NCI-H2227 (cell line): ENCODE data around the gene KIAA0930.
"Not testable (repeated sequence)": the region's sequence is repeated elsewhere in the genome, so short reads cannot be mapped to it uniquely, and the experiment has no call there.

Source experiments
- DNase-seq: peaks from one replicate; lab custom pipeline; 2025; ENCODE audit not compliant: unreplicated experiment; lab: John Stamatoyannopoulos, UW

KIAA0930 gene

GRCh38 chr22:45263463-45264269 lies 23.0 kb upstream of the KIAA0930 start:
- peak; percentile 45 for DNase-seq

- no peak for DNase-seq
Observed at GRCh38 chr22:45262931-45263462, 22.3 kb upstream of the KIAA0930 start.

GRCh38 chr22:45262195-45262930 lies 21.7 kb upstream of the KIAA0930 start:
- no peak for DNase-seq

GRCh38 chr22:45261407-45262088 lies 20.9 kb upstream of the KIAA0930 start:
- DNase-seq: no peak

GRCh38 chr22:45260395-45260759 lies 19.7 kb upstream of the KIAA0930 start:
- not testable (repeated sequence) for DNase-seq

- DNase-seq: no peak
Observed at GRCh38 chr22:45259754-45260394, 19.2 kb upstream of the KIAA0930 start.

GRCh38 chr22:45257941-45258340 lies 17.2 kb upstream of the KIAA0930 start:
- DNase-seq: not testable (repeated sequence)

GRCh38 chr22:45254789-45255278 lies 14.1 kb upstream of the KIAA0930 start:
- DNase-seq: no peak

- DNase-seq: no peak
Observed at GRCh38 chr22:45254388-45254787, 13.7 kb upstream of the KIAA0930 start.

- no peak for DNase-seq
Observed at GRCh38 chr22:45253039-45253641, 12.4 kb upstream of the KIAA0930 start.

- no peak for DNase-seq
Observed at GRCh38 chr22:45251825-45252224, 11.1 kb upstream of the KIAA0930 start.

- no peak for DNase-seq
Observed at GRCh38 chr22:45248832-45249561, 8.3 kb upstream of the KIAA0930 start.

- no peak for DNase-seq
Observed at GRCh38 chr22:45246060-45246985, 5.6 kb upstream of the KIAA0930 start.

GRCh38 chr22:45244916-45245315 lies 4.2 kb upstream of the KIAA0930 start:
- DNase-seq: no peak

GRCh38 chr22:45242778-45243191 lies 2.1 kb upstream of the KIAA0930 start:
- no peak for DNase-seq

- DNase-seq: no peak
Observed at GRCh38 chr22:45240104-45240809, 437 bp downstream of the KIAA0930 start.

- DNase-seq: no peak
Observed at GRCh38 chr22:45239681-45240051, 1.0 kb downstream of the KIAA0930 start.
